HG02759 (cell line): ENCODE data around the gene TP53BP2.

Experiments used
- ATAC-seq: cut with Tn5 transposase; IDR thresholded peaks from one replicate; pipeline ENCODE4 v1.9.1; 2021; ENCODE audit warnings: mild to moderate bottlenecking, moderate library complexity; ENCODE audit not compliant: unreplicated experiment

Gene TP53BP2

GRCh38 chr1:223770621-223771315 lies 75.0 kb downstream of the TP53BP2 start:
- ATAC-seq = no peak

- ATAC-seq = no peak
Observed at GRCh38 chr1:223765719-223766340, 79.9 kb downstream of the TP53BP2 start.

- no peak for ATAC-seq
Observed at GRCh38 chr1:223765036-223765718, 80.6 kb downstream of the TP53BP2 start.

- ATAC-seq = no peak
Observed at GRCh38 chr1:223763881-223764280, 81.9 kb downstream of the TP53BP2 start.

- no peak for ATAC-seq
Observed at GRCh38 chr1:223763251-223763650, 82.5 kb downstream of the TP53BP2 start.

GRCh38 chr1:223761411-223761810 lies 84.3 kb downstream of the TP53BP2 start:
- no peak for ATAC-seq

GRCh38 chr1:223760833-223761232 lies 84.9 kb downstream of the TP53BP2 start:
- no peak for ATAC-seq

- ATAC-seq = no peak
Observed at GRCh38 chr1:223759273-223759672, 86.5 kb downstream of the TP53BP2 start.

GRCh38 chr1:223758734-223759133 lies 87.0 kb downstream of the TP53BP2 start:
- ATAC-seq = no peak

- ATAC-seq = no peak
Observed at GRCh38 chr1:223756806-223757700, 88.7 kb downstream of the TP53BP2 start.

- ATAC-seq = no peak
Observed at GRCh38 chr1:223755992-223756775, 89.6 kb downstream of the TP53BP2 start.

- ATAC-seq = no peak
Observed at GRCh38 chr1:223755432-223755792, 90.3 kb downstream of the TP53BP2 start.

- ATAC-seq = no peak
Observed at GRCh38 chr1:223754681-223755431, 90.9 kb downstream of the TP53BP2 start.

GRCh38 chr1:223752721-223753515 lies 92.8 kb downstream of the TP53BP2 start:
- no peak for ATAC-seq

- ATAC-seq = no peak
Observed at GRCh38 chr1:223751696-223752095, 94.1 kb downstream of the TP53BP2 start.

GRCh38 chr1:223750730-223751570 lies 94.8 kb downstream of the TP53BP2 start:
- ATAC-seq = no peak

GRCh38 chr1:223748773-223749733 lies 96.7 kb downstream of the TP53BP2 start:
- ATAC-seq = peak; percentile 93
